HG02840 (cell line): Measurements from ENCODE around the gene EBF3.

ENCODE experiments used
- ATAC-seq: cut with Tn5 transposase; IDR thresholded peaks from one replicate; pipeline ENCODE4 v1.9.1; 2021; ENCODE audit warnings: mild to moderate bottlenecking, moderate library complexity, moderate number of reproducible peaks; ENCODE audit not compliant: unreplicated experiment, low FRiP score

The EBF3 gene

DNA sequence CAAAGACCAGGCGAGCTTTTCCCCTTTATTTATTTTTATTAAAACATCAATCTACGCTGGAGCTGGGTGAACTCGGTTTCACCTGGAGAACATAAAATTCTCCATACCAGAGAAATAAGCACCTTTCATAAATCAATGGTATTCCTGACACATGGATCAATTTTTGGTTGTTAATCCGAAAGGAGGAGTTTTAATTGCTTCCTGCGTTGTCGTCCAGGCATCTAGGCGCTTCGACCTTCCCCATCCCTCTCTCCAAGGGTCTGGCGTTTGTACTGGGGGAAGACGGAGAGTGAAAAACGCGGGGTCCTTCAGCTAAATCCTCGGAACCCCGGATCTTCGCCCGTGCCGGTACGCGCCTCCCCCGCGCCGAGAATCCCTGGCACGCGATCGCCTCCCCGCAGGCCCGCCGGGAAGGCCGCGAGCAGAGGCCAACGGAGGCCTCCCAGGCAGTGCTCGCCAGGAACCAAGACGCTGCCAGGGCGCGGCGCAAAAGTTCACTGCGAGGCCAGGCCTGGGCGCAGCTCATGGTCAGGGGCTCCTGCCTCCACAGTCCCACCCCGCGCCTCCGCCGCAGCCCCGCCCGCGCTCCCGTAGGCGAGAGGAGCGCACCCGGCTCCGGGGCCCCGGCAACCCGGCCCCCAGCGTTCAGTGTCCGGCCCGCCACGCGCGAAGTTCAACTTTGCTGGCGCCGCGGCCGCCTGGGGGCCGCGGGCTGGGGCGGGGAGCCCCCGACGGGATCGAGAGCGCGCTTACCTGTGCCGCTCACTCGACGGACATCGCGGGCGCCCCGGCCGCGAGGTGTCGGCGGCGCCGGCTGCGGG lies 8.3 kb upstream of the EBF3 start:
- no peak for ATAC-seq

DNA sequence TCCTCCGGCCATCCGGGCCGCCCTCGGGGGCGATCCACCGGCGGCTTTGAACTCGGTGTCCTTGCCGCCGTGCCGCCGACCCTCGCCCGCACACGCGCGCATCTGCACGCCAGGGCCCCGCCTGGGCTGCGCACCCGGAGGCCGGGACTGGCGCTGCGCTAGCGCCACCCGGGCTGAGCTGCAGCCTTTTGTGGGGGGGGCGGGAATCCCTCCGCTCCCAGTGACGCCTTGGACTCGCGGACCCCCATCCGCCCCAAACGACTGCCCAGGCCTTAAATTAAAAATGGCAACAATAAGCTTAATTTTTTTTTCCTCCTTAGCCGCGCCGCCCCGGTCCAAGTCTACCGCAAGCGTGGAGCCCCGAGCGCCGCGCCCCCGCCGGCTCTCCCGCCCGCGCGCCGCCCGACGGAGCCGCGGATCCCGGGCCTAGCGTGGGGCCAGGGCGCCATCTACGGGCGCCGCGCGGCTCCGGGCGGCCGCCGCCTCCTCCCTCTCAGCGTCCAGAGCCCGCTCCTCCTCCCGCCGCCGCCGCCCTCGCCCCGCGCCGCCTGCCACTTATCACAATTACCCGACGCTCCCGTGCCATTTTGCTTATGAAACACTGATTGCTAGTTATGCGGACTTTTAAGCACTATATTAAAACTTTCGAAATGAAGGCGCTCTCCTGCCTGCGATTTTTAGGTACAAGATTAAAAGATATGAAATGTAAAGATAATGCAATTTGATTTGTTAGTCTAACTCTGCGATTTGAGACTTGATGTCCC lies 7.5 kb upstream of the EBF3 start:
- no peak for ATAC-seq

DNA sequence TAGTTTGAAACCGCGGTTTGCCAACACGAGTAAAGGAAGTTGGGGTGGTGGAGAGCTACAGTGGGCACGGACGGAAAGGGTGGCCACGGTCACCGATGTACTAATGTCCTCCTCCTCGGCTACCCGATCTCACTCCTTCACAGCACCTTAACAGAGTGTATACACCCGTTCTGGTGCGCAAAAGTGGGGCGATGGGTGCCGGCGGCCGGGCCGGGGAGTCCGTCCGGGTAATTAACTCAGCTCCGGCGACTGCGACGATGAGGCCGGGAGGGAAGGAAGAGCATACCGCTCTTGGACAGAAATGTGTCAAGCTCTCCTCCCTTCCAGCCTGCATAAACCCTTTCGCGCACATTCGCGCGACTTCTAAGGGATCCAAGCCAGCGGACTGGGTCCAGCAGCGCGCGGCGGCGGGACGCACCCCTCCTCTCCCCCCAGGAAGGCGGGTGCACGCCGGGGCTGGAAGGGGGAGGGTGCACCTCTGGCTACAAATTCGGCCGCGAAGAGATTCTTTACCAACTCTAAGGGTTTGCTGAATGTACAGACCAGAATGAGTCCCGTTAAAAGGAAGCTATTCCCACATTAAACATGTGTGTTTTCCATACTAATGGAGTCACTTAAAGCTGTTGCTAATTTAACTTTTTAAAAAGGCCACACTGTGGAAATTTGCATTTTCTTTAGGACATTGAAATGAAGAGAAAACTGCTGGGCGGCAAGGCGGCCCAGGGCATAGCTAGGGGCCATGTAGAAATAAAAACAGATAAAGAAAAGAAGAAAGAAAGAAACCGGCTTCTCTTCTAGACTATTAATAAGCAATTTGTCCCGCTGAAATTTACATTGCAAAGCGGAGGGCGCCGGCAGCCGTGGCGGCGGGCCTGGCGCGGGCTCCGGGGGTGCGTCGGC lies 6.6 kb upstream of the EBF3 start:
- no peak for ATAC-seq

- no peak for ATAC-seq
Measured at GRCh38 chr10:129969911-129970464, 5.9 kb upstream of the EBF3 start.

DNA sequence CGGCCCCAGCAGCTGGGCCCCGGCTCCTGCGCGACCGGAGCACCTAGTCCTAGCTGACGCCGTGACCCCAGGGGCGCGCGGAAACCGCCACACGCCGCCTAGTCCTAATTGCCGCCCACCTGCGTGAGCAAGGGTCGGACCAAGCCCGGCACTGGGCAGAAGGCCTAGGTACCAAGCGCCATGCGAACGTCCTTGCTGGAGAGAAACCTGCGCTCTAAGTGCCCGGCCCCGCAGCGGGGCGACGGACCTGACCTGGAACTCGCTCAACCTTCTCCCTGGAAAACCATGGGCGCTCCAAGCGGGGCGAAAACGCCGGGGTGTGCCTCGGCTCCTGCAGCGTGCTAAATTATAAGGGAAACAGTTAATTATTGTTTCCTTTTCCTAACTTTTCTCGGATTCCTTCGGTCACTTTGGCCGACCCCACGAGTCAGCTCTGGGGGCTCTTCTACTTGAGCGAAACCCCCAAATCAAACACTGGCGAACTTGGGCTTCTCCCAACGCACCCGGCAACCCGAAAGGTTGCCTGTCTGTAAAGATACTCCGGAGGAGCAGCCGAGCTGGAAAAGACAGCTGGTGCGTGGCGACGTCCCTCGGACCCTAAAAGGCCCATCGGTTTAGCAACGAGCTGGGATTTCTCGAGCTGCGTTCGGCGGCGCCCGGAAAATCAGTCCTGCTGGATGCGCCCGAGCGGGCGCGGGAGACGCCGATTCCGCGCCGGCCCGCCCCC lies 5.3 kb upstream of the EBF3 start:
- no peak for ATAC-seq

DNA sequence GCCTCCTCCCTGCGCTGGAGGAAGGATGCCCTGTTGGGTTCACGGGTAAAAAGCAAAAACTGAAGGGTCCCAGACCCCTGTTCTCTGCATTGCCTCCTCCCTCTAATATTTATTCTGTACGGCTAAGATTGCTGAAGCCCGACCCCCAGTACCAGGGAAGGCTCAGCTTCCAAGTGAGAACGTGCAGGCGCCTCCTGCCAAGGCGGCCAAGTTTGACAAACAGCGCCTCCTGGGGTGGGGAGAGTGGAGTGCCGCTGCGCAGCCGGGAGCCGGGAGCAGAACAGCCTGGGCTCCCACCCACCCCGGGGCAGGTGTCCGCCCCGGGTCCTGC lies 4.7 kb upstream of the EBF3 start:
- ATAC-seq = no peak

DNA sequence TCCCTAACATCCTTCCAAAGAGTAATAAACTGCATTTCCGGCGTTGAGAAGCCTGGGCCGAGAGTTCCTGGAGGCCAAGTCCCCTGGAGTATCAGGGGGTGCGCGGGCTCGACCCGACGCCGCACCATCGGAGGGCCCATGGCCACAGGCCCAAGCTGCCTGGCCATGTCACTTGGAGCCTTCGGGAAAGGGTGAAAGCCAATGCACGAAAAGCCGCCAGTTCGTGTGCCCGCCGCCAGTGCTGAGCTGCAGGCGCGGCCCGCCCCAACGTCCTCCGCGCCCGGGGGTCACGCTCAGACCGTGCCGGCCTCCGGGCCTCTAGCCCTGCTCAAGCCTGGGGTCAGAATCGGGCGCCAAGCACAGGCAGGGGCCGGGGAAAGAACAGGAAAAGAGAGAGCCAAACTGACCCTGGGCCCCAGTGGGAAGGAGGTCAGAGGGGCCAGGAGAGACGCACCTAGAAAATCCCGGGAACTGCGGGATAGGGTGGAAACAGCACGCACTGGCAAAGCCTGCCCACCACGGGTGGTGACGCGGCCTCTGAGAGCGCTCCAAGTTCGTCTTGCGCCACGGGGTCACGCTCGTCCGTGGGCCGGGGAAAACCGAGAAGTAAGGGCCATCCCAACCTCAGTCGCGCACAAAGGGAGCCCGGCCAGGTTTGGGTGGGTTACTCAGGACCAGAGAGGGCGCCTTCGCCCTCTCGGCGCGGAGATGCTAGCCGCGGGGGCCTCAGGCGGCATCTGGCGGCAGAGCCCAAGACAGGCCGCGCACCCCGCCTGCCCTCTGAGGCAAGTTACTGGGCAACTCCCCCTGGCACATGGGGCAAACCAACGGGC lies 4.2 kb upstream of the EBF3 start:
- no peak for ATAC-seq

GRCh38 chr10:129967579-129968019 lies 3.5 kb upstream of the EBF3 start:
- no peak for ATAC-seq

DNA sequence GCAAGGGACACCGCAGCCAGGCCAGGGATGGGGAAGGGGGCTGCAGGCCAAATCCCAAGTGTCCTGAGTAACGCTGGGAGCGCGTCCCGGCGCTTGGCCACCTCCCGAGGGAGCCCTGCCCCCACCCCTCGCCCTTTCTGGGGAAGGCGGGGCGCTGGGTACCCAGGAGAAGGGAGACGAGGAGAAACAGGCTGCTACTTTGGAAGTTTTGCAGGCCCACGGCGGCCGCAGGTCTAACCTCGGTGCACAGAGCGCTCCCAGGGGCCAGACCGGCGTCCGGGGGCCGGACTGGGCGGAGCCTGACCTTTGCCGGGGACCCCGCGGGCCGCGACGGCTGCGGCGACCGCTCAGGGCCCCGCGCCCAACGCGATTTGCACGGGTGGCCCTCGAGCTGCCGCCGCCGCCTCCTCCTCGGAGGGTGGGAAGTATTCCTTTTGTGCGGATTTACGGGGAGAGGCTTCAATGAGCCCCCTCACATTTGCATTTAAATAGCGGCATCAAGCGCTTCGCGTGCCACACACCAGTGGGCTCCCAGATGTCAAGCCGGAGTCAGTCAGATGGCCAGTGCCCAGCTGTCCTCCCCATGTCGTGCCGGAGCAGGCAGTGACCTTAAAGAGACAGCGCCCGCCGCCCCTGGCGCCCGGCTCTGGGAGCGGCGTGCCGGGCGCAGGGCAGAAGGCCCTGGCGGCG lies 3.0 kb upstream of the EBF3 start:
- ATAC-seq = no peak

GRCh38 chr10:129966370-129966888 lies 2.4 kb upstream of the EBF3 start:
- ATAC-seq = no peak

GRCh38 chr10:129965959-129966358 lies 1.9 kb upstream of the EBF3 start:
- no peak for ATAC-seq

GRCh38 chr10:129965425-129965808 lies 1.3 kb upstream of the EBF3 start:
- no peak for ATAC-seq

DNA sequence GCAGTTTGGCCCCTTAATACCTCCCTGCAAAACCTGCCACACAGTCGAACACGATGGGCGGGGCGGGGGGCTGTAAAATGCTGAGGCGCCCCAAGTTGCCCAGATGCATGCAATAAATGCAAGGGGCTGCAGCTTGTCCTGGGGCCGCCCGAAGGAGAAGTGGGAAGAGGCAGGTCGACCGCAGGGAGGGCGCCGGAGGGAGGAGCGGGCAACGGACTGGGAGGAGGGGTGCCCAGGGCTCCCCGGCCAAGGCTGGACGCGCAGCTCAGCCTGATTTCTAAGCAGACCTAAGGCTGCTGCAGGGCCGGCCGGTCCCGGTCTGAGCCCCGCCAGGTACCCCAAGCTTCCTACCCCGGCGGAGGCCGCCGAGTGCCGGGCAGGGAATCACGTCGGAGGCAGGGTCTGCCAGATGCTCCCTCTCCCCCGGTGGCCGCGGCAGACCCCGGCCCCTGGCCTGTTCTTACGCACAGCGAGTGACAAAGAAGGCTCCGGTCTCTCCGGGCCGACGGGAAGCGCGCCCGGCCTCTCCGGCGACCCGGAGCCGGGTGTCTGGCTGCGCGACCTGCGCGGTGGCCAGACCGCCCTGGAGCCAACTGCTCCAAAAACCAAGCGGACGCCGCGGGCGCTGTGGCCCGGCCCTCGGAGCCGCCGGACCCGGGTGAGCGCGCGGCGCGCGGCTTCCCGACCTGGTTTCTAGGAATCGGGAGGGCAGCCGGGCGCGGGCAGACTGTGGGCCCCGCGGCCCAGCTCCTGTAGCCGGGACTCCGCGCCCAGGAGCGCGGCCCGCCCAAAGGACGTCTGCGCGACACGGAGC lies 744 bp upstream of the EBF3 start:
- no peak for ATAC-seq

- ATAC-seq = no peak
Measured at GRCh38 chr10:129962872-129963640, 1.0 kb downstream of the EBF3 start.

GRCh38 chr10:129962031-129962871 lies 1.8 kb downstream of the EBF3 start:
- no peak for ATAC-seq

- ATAC-seq = no peak
Measured at GRCh38 chr10:129961157-129961701, 2.8 kb downstream of the EBF3 start.
